A549 (cell line): ENCODE measurements around the gene ETFB. TPM values are rescaled to one million over a fixed set of nuclear protein-coding genes. Genes with fewer than 3 reads are reported as not detected.
A peak's percentile ranks its signal among the peaks of the same experiment; 100 is the strongest.

Source experiments
- ATAC-seq, 2 experiments: fragments of 200-7000 bp in 1 of 2; fragments of >200 bp in 1 of 2; cut with Nextera tagmentation in 1 of 2; cut with Tn5 transposase in 1 of 2; 3 replicates each; pipeline versions ENCODE4 v1.8.0 to v1.9.1; 2018 to 2020; ENCODE audit warnings: mild to moderate bottlenecking in 1 of 2, moderate library complexity in 1 of 2
- CTCF ChIA-PET: fragments of 300-600 bp; sonication (Branson Sonifier 250); formaldehyde crosslinking; extraction: SDS; loops from one replicate; lab custom pipeline; 2021; ENCODE audit warnings: antibody characterized with exemption, inconsistent platforms; lab: Yijun Ruan, JAX
- POLR2A ChIA-PET: fragments of 350-600 bp; formaldehyde crosslinking; extraction: SDS; loops from one replicate; lab custom pipeline; 2021; ENCODE audit warnings: antibody characterized with exemption, inconsistent platforms; lab: Yijun Ruan, JAX
- DNase-seq, 2 experiments: peaks; one replicate each; pipeline versions ENCODE4 v3.0.0 to v3.0.0-alpha.2; 2011 to 2016; ENCODE audit warnings: low read depth in 1 of 2, low spot score in 1 of 2
- FAIRE-seq: peaks from 2 replicates; lab custom pipeline; 2011; peaks lifted over from hg19 to GRCh38; lab: Jason Lieb, UNC
- H3K27ac ChIP-seq, 2 experiments: fragments of >200 bp; sonication (Bioruptor Twin); formaldehyde crosslinking; 3 replicates each; pipeline ENCODE4 v1.5.1; 2016 to 2017
- H3K4me1 ChIP-seq: fragments of >200 bp; sonication (Bioruptor Twin); formaldehyde crosslinking; 3 replicates; pipeline ENCODE4 v1.6.1; 2016
- H3K4me2 ChIP-seq: fragments of >200 bp; sonication (Bioruptor Twin); formaldehyde crosslinking; 3 replicates; pipeline ENCODE4 v1.6.1; 2016
- H3K4me3 ChIP-seq: fragments of >200 bp; sonication (Bioruptor Twin); formaldehyde crosslinking; 3 replicates; pipeline ENCODE4 v1.5.1; 2016
- H3K9me3 ChIP-seq: fragments of >200 bp; sonication (Bioruptor Twin); formaldehyde crosslinking; 3 replicates; pipeline ENCODE4 v1.6.1; 2016
- CBX2 ChIP-seq: fragments of 200-600 bp; sonication (generic); IDR thresholded peaks from 2 replicates; pipeline ENCODE4 v1.6.1; 2016; ENCODE audit warnings: low read depth, mild to moderate bottlenecking, borderline replicate concordance
- CBX8 ChIP-seq: fragments of 200-600 bp; sonication (generic); IDR thresholded peaks from 2 replicates; pipeline ENCODE4 v1.6.1; 2016
- CHD2 ChIP-seq: fragments of 150-350 bp; IDR thresholded peaks from 2 replicates; pipeline ENCODE4 v1.6.1; 2014; ENCODE audit warnings: low read length; ENCODE audit not compliant: partially characterized antibody
- E2F6 ChIP-seq: IDR thresholded peaks from 2 replicates; pipeline ENCODE4 v1.6.1; 2012; ENCODE audit warnings: low read depth, borderline replicate concordance
- EHF ChIP-seq: fragments of 250-450 bp; sonication (Bioruptor Pico); IDR thresholded peaks from 2 replicates; pipeline ENCODE4 v1.5.0; 2020; ENCODE audit warnings: mild to moderate bottlenecking
- EP300 ChIP-seq, 2 experiments: fragments of >200 bp; sonication (Bioruptor Twin); formaldehyde crosslinking; IDR thresholded peaks; 2 replicates in 1 of 2; 3 replicates in 1 of 2; pipeline ENCODE4 v1.6.1; 2016 to 2017
- FOSB ChIP-seq: fragments of 250-450 bp; sonication (Bioruptor Pico); IDR thresholded peaks from 2 replicates; pipeline ENCODE4 v1.5.0; 2020; ENCODE audit warnings: mild to moderate bottlenecking, moderate library complexity
- HEYL ChIP-seq: fragments of 250-450 bp; sonication (Bioruptor Pico); IDR thresholded peaks from 2 replicates; pipeline ENCODE4 v1.8.0; 2021; ENCODE audit warnings: mild to moderate bottlenecking, moderate library complexity
- HOXA7 ChIP-seq: fragments of 250-450 bp; sonication (Bioruptor Pico); IDR thresholded peaks from 2 replicates; pipeline ENCODE4 v1.5.0; 2020; ENCODE audit warnings: mild to moderate bottlenecking, moderate library complexity
- JUN ChIP-seq, 2 experiments: fragments of >200 bp; sonication (Bioruptor Twin); formaldehyde crosslinking; IDR thresholded peaks; 2 replicates in 1 of 2; 3 replicates in 1 of 2; pipeline ENCODE4 v1.6.1; 2016 to 2017
- NFE2L2 ChIP-seq: fragments of 150-350 bp; conservative IDR thresholded peaks from 2 replicates; pipeline ENCODE4 v1.6.1; 2014; ENCODE audit warnings: low read length
- PHF8 ChIP-seq: fragments of 200-600 bp; sonication (generic); IDR thresholded peaks from 2 replicates; pipeline ENCODE4 v1.6.1; 2016; ENCODE audit warnings: low read depth, mild to moderate bottlenecking, antibody characterized with exemption, moderate library complexity, borderline replicate concordance
- POLR2A ChIP-seq: IDR thresholded peaks from 2 replicates; pipeline ENCODE4 v1.6.1; 2012; ENCODE audit warnings: mild to moderate bottlenecking, low read length
- REST ChIP-seq: fragments of 200-600 bp; sonication (generic); IDR thresholded peaks from 2 replicates; pipeline ENCODE4 v1.6.1; 2016; ENCODE audit warnings: antibody characterized with exemption, mild to moderate bottlenecking, moderate library complexity
- TFCP2L1 ChIP-seq: fragments of 250-450 bp; sonication (Bioruptor Pico); IDR thresholded peaks from 2 replicates; pipeline ENCODE4 v1.5.0; 2021; ENCODE audit warnings: mild to moderate bottlenecking
- ZNF302 ChIP-seq: fragments of 250-450 bp; sonication (Bioruptor Pico); IDR thresholded peaks from 2 replicates; pipeline ENCODE4 v1.9.0; 2021; ENCODE audit warnings: inconsistent platforms, mild to moderate bottlenecking, moderate library complexity
- WGBS: methylation state at CpG from one replicate; pipeline ENCODE4 v1.1.6; 2017; ENCODE audit errors: missing lambda C conversion rate; 5-methylcytosine and 5-hydroxymethylcytosine counted together
- polyA plus RNA-seq, 4 experiments: library from polyadenylated mRNA; depleted of rRNA in 3 of 4; stranded (reverse); fragments of >200 nt; fragmentation: RNase III in 1 of 4; extraction: RNeasy Plus Mini Kit Qiagen cat#74134 plus additional on column Dnase treatment in 1 of 4; gene quantifications; 2 replicates in 3 of 4; 3 replicates in 1 of 4; pipeline ENCODE4 v1.2.3, GENCODE V29; 2011 to 2017
- TF ChIP-seq, protein P1 (sequence below): IDR thresholded peaks from 2 replicates; pipeline ENCODE4 v1.6.1; 2012
- TF ChIP-seq, protein P2 (sequence below): fragments of >200 bp; sonication (Bioruptor Twin); formaldehyde crosslinking; IDR thresholded peaks from 3 replicates; pipeline ENCODE4 v1.6.1; 2016
- TF ChIP-seq, protein P3 (sequence below): IDR thresholded peaks from 2 replicates; pipeline ENCODE4 v1.6.1; 2012

ETFB gene
- polyA plus RNA-seq, 2 of the 4 experiments (the other 2 are of a cell fraction), result 149 to 267 TPM

- H3K4me3 ChIP-seq, result peak overlapping the region; percentile 61
- CTCF ChIA-PET, result interaction anchor here (1.2 to 5.7 kb wide), 5 partner anchors 14 to 54 kb away, joined by 3 to 28 read pairs (median 7); no protein-coding TSS in a partner anchor
- 1% methylated on average over 9 of the region's 15 CpGs for WGBS
- DNase-seq, result no peak
- FAIRE-seq, result no peak
- H3K27ac ChIP-seq, result peak overlapping the region; percentile 87 to 96
- POLR2A ChIA-PET, result interaction anchor here (0.6 to 1.8 kb wide), 9 partner anchors 8 to 822 kb away, joined by 3 to 59 read pairs (median 3); partner anchors contain the start of gene PPP2R1A
- TF ChIP-seq POLR2A (peak; percentile 42), EP300 (IDR thresholded peaks at IDR 0.05) (no peak)
- ATAC-seq, result peak in 1 of 2 experiments; percentile 9; a peak in 3 of 6 replicates
- peak overlapping the region; percentile 90 for H3K4me2 ChIP-seq
- H3K4me1 ChIP-seq, result peaks cover 39% of the 10 kb centered on the region
- no peaks in the 10 kb centered on the region for H3K9me3 ChIP-seq
Measured at GRCh38 chr19:51367255-51367564, 1.0 kb upstream of the ETFB start.

DNA sequence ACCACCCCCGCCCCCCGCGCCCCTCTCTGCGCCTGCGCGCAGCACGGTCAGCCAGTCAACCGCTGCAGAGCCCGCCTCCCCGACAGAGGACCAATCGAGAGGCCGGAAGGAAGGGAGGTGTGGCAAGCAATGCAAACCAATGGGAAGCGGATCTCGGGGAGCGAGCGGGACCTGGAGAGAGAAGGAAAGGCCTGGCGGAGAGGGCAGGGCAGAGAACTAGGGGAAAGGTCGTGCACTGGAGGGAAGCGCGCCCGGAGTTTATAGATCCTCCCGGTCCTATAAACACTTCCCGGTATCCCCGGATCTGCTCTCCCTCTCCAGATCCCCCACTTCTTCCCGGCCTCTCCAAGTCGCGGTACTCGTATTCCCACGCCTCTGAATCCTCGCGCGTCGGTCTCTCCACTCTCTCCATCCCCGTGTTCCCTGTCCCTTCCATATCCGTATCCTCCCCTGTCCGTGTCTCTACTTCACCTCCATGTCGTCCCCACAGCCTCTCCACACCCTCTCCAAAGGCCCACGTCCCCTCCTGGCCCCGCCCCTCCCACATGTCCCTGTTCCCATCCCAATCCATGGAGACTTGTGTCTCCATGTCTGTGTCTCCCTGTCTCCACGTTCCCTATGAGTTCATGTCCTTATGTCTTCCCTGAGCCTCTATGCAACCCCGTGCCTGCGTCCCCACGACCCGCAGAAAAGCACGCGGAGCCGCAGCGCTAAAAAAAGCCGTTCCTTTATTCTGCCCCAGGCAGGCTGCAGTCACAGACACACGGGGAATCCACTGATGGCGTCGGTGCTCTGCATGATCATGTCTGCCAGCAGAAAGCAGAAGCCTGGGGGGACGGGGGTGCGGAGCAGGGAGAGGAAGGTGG lies 434 bp upstream of the ETFB start:
- ATAC-seq (peak; percentile 69 to 80), DNase-seq (peak; percentile 99)
- H3K4me1 ChIP-seq, result peaks cover 45% of the 10 kb centered on the region
- peak overlapping the region; percentile 87 to 96 for H3K27ac ChIP-seq
- POLR2A ChIA-PET, result interaction anchor here (1.0 to 4.8 kb wide), 4 partner anchors 25 to 29 kb away, joined by 7 to 59 read pairs (median 33); partner anchors contain the start of gene VSIG10L
- peak overlapping the region; percentile 61 for H3K4me3 ChIP-seq
- peak overlapping the region; percentile 90 for H3K4me2 ChIP-seq
- H3K9me3 ChIP-seq, result no peaks in the 10 kb centered on the region
- no peak for TF ChIP-seq CBX2
- peak; percentile 24 for TF ChIP-seq CHD2
- peak; percentile 14; the same call in 1 of the 2 replicates for TF ChIP-seq REST
- TF ChIP-seq ZNF302 (CRISPR knock-in tag), result no peak
- peak; percentile 80; the same call in 1 of the 2 replicates for TF ChIP-seq E2F6
- peak; percentile 46 to 80; a peak in 4 of 5 replicates for TF ChIP-seq JUN (IDR thresholded peaks at IDR 0.05)
- 0 out of 2 replicates have a peak, but pooled peaks have one; percentile 44 for TF ChIP-seq FOSB
- no peak for TF ChIP-seq CBX8
- peak; percentile 54 for TF ChIP-seq POLR2A
- TF ChIP-seq NFE2L2, result no peak
- TF ChIP-seq, protein P1, sequence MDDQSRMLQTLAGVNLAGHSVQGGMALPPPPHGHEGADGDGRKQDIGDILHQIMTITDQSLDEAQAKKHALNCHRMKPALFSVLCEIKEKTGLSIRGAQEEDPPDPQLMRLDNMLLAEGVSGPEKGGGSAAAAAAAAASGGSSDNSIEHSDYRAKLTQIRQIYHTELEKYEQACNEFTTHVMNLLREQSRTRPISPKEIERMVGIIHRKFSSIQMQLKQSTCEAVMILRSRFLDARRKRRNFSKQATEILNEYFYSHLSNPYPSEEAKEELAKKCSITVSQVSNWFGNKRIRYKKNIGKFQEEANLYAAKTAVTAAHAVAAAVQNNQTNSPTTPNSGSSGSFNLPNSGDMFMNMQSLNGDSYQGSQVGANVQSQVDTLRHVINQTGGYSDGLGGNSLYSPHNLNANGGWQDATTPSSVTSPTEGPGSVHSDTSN, result peak; percentile 77
- TF ChIP-seq TFCP2L1, result 0 out of 2 replicates have a peak, but pooled peaks have one; percentile 57
- TF ChIP-seq, protein P2, sequence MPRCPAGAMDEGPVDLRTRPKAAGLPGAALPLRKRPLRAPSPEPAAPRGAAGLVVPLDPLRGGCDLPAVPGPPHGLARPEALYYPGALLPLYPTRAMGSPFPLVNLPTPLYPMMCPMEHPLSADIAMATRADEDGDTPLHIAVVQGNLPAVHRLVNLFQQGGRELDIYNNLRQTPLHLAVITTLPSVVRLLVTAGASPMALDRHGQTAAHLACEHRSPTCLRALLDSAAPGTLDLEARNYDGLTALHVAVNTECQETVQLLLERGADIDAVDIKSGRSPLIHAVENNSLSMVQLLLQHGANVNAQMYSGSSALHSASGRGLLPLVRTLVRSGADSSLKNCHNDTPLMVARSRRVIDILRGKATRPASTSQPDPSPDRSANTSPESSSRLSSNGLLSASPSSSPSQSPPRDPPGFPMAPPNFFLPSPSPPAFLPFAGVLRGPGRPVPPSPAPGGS, result peak; percentile 23; the same call in 1 of the 3 replicates
- TF ChIP-seq, protein P3, sequence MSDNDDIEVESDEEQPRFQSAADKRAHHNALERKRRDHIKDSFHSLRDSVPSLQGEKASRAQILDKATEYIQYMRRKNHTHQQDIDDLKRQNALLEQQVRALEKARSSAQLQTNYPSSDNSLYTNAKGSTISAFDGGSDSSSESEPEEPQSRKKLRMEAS, result peak; percentile 73
- no peak for TF ChIP-seq EHF (CRISPR knock-in tag)
- 0 out of 2 replicates have a peak, but pooled peaks have one; percentile 4 for TF ChIP-seq PHF8
- TF ChIP-seq HEYL (CRISPR knock-in tag), result no peak
- peak; percentile 59; the same call in 1 of the 2 replicates for TF ChIP-seq HOXA7
- TF ChIP-seq, all 56 proteins: peak for 12
- under 1% methylated on average over 42 of the region's 54 CpGs for WGBS
- CTCF ChIA-PET, result interaction anchor here (1.0 to 5.6 kb wide), 6 partner anchors 15 to 55 kb away, joined by 3 to 46 read pairs (median 6); partner anchors contain the start of gene VSIG10L
- no peak for FAIRE-seq
